Breast epithelium (tissue), 3 donors: ENCODE results near the gene CSN1S1.

Experiments
- CTCF ChIP-seq, 3 donors: fragments of 450-650 bp; IDR thresholded peaks; one replicate each; pipeline ENCODE4 v1.5.1; 2016 to 2017; ENCODE audit warnings: antibody characterized with exemption in 3 of 3, mild to moderate bottlenecking in 3 of 3, moderate library complexity in 3 of 3
- POLR2A ChIP-seq: fragments of 450-650 bp; IDR thresholded peaks from one replicate; pipeline ENCODE4 v1.6.1; 2016; ENCODE audit warnings: antibody characterized with exemption, mild to moderate bottlenecking, moderate library complexity
- POLR2AphosphoS5 ChIP-seq, 3 donors: sonication (generic); formaldehyde crosslinking; IDR thresholded peaks; one replicate each; pipeline ENCODE4 v1.6.1; 2017; ENCODE audit warnings: antibody characterized with exemption in 3 of 3

- TF ChIP-seq POLR2A (no peak), CTCF (IDR thresholded peaks at IDR 0.05) (no peak), POLR2AphosphoS5 (IDR thresholded peaks at IDR 0.05) (no peak)
Measured at GRCh38 chr4:69951602-69952001, 20.7 kb downstream of the CSN1S1 start.
